ENCODE results near the gene NEURL1B. TPM values are rescaled to one million over a fixed set of nuclear protein-coding genes. Genes with fewer than 3 reads are reported as not detected.

NEURL1B gene
- total and polyA plus RNA-seq, 10 of the 15 experiments (the other 5 are each of a cell fraction or from before 2014, with no cell fraction given): 0.04 to 0.28 (median 0.05) TPM; not detected in 4

DNA sequence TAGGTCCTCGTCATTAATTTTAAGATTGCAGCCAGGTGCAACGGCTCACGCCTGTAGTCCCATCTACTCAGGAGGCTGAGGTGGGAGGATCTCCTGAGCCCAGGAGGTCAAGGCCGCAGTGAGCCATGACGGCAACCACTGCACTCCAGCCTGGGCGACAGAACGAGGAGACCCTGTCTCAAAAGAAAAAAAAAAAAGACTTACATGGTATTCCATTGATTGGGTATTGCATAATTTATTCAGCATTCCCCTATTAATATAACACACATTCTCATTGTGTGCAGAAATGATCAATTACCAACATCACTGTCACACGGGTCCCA is 67.1 kb downstream of the NEURL1B start:
- CTCF ChIA-PET: interaction anchor here (1.6 to 11.7 kb wide), 2 partner anchors 225 to 269 kb away, joined by 8 to 324 read pairs; no protein-coding TSS in a partner anchor
- WGBS (ENCODE audit: insufficient coverage, insufficient replicate concordance, low lambda C conversion rate, missing lambda C conversion rate): 46% methylated on average over 8 of the region's 8 CpGs

DNA sequence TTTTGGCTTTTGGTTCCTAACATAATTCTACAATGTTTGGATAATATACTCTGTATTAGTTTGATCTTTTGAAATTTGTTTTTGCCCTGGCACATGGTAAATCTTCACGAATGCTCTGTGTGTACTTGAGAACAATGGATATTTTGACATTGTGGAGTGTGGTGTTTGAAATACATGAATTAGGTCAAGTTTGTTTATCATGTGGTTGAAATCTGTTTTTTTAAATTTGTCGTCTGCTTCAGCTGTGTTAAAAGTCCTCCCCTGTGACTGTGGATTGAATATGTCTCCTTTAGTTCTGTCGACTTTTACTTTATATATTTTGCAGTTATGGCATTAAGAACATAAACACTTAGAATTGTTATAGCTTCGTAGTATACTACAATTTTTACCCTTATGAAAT is 69.6 kb downstream of the NEURL1B start:
- WGBS (ENCODE audit: insufficient coverage, insufficient replicate concordance, low lambda C conversion rate, missing lambda C conversion rate): 42% methylated on average over 4 of the region's 4 CpGs
- intact Hi-C loops (cut with micrococcal nuclease; ENCODE audit: unreplicated experiment) (loop anchor here (5.0 to 10.0 kb wide), 3 partner anchors 124 to 494 kb away; partner anchors contain the start of gene ERGIC1), in situ Hi-C loops (cut with MboI) (no loop called here)
- Histone ChIP-seq H3K27me3 (replicated peaks in 1 of 2; ENCODE audit: control insufficient read depth in 2 of 2, insufficient read depth in 2 of 2, low read length in 1 of 2) (no peaks in the 10 kb centered on the region), H3K36me3 (ENCODE audit: control insufficient read depth in 2 of 2, insufficient read depth in 2 of 2, low read length in 1 of 2) (no peaks in the 10 kb centered on the region), H3K4me2 (ENCODE audit: control insufficient read depth, insufficient read depth) (no peak overlapping the region), H3K27ac (ENCODE audit: control insufficient read depth, insufficient read depth) (no peak overlapping the region), H3K9me3 (replicated peaks; ENCODE audit: control insufficient read depth, insufficient read depth, low read length) (no peaks in the 10 kb centered on the region), H3K9ac (ENCODE audit: control insufficient read depth, insufficient read depth, low read length) (no peak overlapping the region), H4K20me1 (ENCODE audit: control insufficient read depth, insufficient read depth) (no peaks in the 10 kb centered on the region), H3K79me2 (ENCODE audit: control insufficient read depth, insufficient read depth, low read length) (no peaks in the 10 kb centered on the region), H2AFZ (ENCODE audit: control insufficient read depth, low read depth, low read length) (no peak overlapping the region), H3K4me3 (no peak overlapping the region), H3K4me1 (ENCODE audit: control insufficient read depth, insufficient read depth, low read length) (no peaks in the 10 kb centered on the region)
- ChIA-PET SMC1A (ENCODE audit: uncharacterized antibody, unreplicated experiment) (interaction anchor here (5.5 kb wide), 1 partner anchor 223 kb away, joined by 92 read pairs; no protein-coding TSS in a partner anchor), POLR2A (no interaction called here), CTCF (interaction anchor here (0.5 to 11.7 kb wide), 6 partner anchors 14 to 390 kb away, joined by 3 to 324 read pairs (median 3); no protein-coding TSS in a partner anchor), RAD21 (ENCODE audit: unreplicated experiment) (interaction anchor here (0.7 to 5.5 kb wide), 4 partner anchors 12 to 258 kb away, joined by 3 to 70 read pairs (median 4); no protein-coding TSS in a partner anchor)
- ATAC-seq (no peak), FAIRE-seq (no peak), DNase-seq (ENCODE audit: low read depth, low spot score) (no peak)
- BruUV-seq (replicated peaks): no TSS peak
- TF ChIP-seq CEBPB (IDR thresholded peaks at IDR 0.05; ENCODE audit: borderline replicate concordance in 1 of 2, low read depth in 2 of 2, low read length in 2 of 2) (no peak), SMARCA5 (IDR thresholded peaks at IDR 0.05) (no peak), NRF1 (conservative IDR thresholded peaks at IDR 0.05; ENCODE audit: low read depth, low read length) (no peak), TCF7 (IDR thresholded peaks at IDR 0.05; ENCODE audit: borderline replicate concordance) (no peak), IRF4 (IDR thresholded peaks at IDR 0.05; ENCODE audit: low read depth, low read length) (no peak)
- TF ChIP-seq, protein P1, sequence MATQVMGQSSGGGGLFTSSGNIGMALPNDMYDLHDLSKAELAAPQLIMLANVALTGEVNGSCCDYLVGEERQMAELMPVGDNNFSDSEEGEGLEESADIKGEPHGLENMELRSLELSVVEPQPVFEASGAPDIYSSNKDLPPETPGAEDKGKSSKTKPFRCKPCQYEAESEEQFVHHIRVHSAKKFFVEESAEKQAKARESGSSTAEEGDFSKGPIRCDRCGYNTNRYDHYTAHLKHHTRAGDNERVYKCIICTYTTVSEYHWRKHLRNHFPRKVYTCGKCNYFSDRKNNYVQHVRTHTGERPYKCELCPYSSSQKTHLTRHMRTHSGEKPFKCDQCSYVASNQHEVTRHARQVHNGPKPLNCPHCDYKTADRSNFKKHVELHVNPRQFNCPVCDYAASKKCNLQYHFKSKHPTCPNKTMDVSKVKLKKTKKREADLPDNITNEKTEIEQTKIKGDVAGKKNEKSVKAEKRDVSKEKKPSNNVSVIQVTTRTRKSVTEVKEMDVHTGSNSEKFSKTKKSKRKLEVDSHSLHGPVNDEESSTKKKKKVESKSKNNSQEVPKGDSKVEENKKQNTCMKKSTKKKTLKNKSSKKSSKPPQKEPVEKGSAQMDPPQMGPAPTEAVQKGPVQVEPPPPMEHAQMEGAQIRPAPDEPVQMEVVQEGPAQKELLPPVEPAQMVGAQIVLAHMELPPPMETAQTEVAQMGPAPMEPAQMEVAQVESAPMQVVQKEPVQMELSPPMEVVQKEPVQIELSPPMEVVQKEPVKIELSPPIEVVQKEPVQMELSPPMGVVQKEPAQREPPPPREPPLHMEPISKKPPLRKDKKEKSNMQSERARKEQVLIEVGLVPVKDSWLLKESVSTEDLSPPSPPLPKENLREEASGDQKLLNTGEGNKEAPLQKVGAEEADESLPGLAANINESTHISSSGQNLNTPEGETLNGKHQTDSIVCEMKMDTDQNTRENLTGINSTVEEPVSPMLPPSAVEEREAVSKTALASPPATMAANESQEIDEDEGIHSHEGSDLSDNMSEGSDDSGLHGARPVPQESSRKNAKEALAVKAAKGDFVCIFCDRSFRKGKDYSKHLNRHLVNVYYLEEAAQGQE (IDR thresholded peaks at IDR 0.05; ENCODE audit: low read depth, low read length): no peak
- TF ChIP-seq, protein P2, sequence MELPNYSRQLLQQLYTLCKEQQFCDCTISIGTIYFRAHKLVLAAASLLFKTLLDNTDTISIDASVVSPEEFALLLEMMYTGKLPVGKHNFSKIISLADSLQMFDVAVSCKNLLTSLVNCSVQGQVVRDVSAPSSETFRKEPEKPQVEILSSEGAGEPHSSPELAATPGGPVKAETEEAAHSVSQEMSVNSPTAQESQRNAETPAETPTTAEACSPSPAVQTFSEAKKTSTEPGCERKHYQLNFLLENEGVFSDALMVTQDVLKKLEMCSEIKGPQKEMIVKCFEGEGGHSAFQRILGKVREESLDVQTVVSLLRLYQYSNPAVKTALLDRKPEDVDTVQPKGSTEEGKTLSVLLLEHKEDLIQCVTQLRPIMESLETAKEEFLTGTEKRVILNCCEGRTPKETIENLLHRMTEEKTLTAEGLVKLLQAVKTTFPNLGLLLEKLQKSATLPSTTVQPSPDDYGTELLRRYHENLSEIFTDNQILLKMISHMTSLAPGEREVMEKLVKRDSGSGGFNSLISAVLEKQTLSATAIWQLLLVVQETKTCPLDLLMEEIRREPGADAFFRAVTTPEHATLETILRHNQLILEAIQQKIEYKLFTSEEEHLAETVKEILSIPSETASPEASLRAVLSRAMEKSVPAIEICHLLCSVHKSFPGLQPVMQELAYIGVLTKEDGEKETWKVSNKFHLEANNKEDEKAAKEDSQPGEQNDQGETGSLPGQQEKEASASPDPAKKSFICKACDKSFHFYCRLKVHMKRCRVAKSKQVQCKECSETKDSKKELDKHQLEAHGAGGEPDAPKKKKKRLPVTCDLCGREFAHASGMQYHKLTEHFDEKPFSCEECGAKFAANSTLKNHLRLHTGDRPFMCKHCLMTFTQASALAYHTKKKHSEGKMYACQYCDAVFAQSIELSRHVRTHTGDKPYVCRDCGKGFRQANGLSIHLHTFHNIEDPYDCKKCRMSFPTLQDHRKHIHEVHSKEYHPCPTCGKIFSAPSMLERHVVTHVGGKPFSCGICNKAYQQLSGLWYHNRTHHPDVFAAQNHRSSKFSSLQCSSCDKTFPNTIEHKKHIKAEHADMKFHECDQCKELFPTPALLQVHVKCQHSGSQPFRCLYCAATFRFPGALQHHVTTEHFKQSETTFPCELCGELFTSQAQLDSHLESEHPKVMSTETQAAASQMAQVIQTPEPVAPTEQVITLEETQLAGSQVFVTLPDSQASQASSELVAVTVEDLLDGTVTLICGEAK (IDR thresholded peaks at IDR 0.05; ENCODE audit: borderline replicate concordance): no peak

More for the DNA sequence above, 67.1 kb downstream of the NEURL1B start:
- FAIRE-seq (no peak), DNase-seq (ENCODE audit: low read depth, low spot score) (no peak), ATAC-seq (no peak)
- Histone ChIP-seq H3K79me2 (ENCODE audit: control insufficient read depth, insufficient read depth, low read length) (no peaks in the 10 kb centered on the region), H3K4me3 (no peak overlapping the region), H3K36me3 (ENCODE audit: control insufficient read depth in 2 of 2, insufficient read depth in 2 of 2, low read length in 1 of 2) (no peaks in the 10 kb centered on the region), H3K4me2 (ENCODE audit: control insufficient read depth, insufficient read depth) (no peak overlapping the region), H3K9me3 (replicated peaks; ENCODE audit: control insufficient read depth, insufficient read depth, low read length) (no peaks in the 10 kb centered on the region), H3K4me1 (ENCODE audit: control insufficient read depth, insufficient read depth, low read length) (no peaks in the 10 kb centered on the region), H3K9ac (ENCODE audit: control insufficient read depth, insufficient read depth, low read length) (no peak overlapping the region), H3K27me3 (replicated peaks in 1 of 2; ENCODE audit: control insufficient read depth in 2 of 2, insufficient read depth in 2 of 2, low read length in 1 of 2) (no peaks in the 10 kb centered on the region), H3K27ac (ENCODE audit: control insufficient read depth, insufficient read depth) (no peak overlapping the region), H2AFZ (ENCODE audit: control insufficient read depth, low read depth, low read length) (no peak overlapping the region), H4K20me1 (ENCODE audit: control insufficient read depth, insufficient read depth) (no peaks in the 10 kb centered on the region)
- intact Hi-C loops (cut with micrococcal nuclease; ENCODE audit: unreplicated experiment): loop anchor here (10.0 kb wide), 1 partner anchor 567 kb away; no protein-coding TSS in a partner anchor
- BruUV-seq (replicated peaks): no TSS peak
- ChIA-PET SMC1A (ENCODE audit: uncharacterized antibody, unreplicated experiment) (interaction anchor here (0.9 kb wide), 1 partner anchor 257 kb away, joined by 3 read pairs; no protein-coding TSS in a partner anchor), POLR2A (no interaction called here), RAD21 (ENCODE audit: unreplicated experiment) (interaction anchor here (1.8 kb wide), 1 partner anchor 223 kb away, joined by 6 read pairs; no protein-coding TSS in a partner anchor)
- in situ Hi-C loops (cut with MboI): no loop called here
- no peak for TF ChIP-seq BHLHE40 (IDR thresholded peaks at IDR 0.05; ENCODE audit: borderline replicate concordance in 1 of 2, low read depth in 2 of 2, low read length in 1 of 2)
